NB4 (cell line): ENCODE results near the gene RPS6KA2.

Source experiments
- POLR2A ChIP-seq: IDR thresholded peaks from 2 replicates; pipeline ENCODE4 v1.6.1; 2011; ENCODE audit warnings: mild to moderate bottlenecking; ENCODE audit not compliant: insufficient read length; ENCODE audit errors: extremely low read depth
- TF ChIP-seq, protein P1 (sequence below): IDR thresholded peaks from one replicate; pipeline ENCODE4 v1.5.1; 2012; ENCODE audit warnings: low read depth, low read length
- TF ChIP-seq, protein P2 (sequence below): IDR thresholded peaks from 2 replicates; pipeline ENCODE4 v1.6.1; 2011; ENCODE audit warnings: low read depth, low read length

DNA sequence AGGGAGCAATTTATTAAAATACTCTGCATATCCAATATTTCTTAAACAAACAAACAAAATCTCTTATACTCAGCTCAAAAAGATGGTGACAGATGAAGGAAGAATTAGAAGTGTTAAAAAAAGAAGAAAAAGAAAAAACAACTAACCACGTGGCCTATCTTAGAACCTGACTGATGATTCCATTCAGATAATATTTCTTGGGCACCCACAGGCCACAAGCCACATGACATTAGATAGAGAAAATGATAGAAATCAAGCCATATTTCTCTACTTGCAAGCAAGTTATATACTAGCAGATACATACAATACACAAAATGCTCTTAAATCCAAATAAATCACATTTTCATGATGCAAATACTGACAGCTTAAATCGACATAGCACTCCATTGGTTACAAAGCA lies 26.1 kb downstream of the RPS6KA2 start:
- TF ChIP-seq, protein P1, sequence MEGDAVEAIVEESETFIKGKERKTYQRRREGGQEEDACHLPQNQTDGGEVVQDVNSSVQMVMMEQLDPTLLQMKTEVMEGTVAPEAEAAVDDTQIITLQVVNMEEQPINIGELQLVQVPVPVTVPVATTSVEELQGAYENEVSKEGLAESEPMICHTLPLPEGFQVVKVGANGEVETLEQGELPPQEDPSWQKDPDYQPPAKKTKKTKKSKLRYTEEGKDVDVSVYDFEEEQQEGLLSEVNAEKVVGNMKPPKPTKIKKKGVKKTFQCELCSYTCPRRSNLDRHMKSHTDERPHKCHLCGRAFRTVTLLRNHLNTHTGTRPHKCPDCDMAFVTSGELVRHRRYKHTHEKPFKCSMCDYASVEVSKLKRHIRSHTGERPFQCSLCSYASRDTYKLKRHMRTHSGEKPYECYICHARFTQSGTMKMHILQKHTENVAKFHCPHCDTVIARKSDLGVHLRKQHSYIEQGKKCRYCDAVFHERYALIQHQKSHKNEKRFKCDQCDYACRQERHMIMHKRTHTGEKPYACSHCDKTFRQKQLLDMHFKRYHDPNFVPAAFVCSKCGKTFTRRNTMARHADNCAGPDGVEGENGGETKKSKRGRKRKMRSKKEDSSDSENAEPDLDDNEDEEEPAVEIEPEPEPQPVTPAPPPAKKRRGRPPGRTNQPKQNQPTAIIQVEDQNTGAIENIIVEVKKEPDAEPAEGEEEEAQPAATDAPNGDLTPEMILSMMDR = no peak
- no peak for TF ChIP-seq POLR2A
- TF ChIP-seq, protein P2, sequence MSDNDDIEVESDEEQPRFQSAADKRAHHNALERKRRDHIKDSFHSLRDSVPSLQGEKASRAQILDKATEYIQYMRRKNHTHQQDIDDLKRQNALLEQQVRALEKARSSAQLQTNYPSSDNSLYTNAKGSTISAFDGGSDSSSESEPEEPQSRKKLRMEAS = no peak
